NCI-H2196 treated with DMSO at 0.1 percent for 48 hours (cell line): ENCODE results near the gene FPGT.
"Not testable (repeated sequence)": the region's sequence is repeated elsewhere in the genome, so short reads cannot be mapped to it uniquely, and the experiment has no call there.

Experiments
- DNase-seq: peaks from one replicate; lab custom pipeline; 2025; ENCODE audit not compliant: unreplicated experiment; lab: John Stamatoyannopoulos, UW

FPGT gene

DNA sequence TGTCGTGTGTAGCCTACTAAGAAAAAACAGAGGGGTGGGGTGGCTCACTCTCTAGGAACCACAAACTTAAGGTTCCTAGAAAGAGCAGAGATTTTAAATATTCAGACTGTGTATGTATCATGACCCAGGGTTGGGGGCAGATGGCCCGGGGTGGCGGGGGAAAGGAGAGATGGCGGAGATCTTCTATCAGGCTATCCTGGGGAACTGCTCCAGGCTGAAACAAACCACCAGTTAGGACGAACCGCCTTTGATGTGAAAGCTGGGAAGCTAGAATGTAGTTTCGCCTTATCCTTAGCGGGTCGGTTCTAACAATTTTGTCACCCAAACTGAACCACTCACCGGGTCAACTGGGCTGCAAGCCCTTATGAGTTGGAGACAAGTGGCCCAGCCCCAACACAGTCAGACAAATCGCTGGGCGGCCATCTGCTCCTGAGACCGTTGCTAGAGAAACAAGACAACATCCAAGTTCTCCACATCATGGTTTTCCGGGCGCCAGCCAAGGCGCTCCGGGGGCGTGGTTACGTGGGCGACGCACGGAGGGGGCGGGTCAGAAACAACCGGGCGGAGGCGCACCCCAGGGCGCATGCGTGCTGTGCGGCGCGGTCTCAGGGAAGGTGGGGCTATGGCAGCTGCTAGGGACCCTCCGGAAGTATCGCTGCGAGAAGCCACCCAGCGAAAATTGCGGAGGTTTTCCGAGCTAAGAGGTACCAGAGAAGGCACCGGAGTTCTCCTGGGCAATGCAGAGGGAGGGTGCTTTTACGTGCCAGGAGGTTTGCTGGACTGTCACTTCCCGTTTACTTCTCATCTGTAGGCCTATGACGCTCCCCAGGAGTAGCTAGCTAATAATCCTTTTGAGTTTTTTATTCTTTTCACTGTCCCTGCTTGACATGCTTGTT lies at the start of gene FPGT, which contains the start of gene LRRIQ3:
Gene FPGT, plus strand, starts transcription at position 586 of the 896 bp plus-strand sequence. Its CDS starts 37 bp downstream, at position 623.
Gene LRRIQ3, minus strand, starts transcription at position 520 of the 896 bp plus-strand sequence. CDS start 14,492 bp downstream, outside the sequence.
- DNase-seq: peak; percentile 88

DNA sequence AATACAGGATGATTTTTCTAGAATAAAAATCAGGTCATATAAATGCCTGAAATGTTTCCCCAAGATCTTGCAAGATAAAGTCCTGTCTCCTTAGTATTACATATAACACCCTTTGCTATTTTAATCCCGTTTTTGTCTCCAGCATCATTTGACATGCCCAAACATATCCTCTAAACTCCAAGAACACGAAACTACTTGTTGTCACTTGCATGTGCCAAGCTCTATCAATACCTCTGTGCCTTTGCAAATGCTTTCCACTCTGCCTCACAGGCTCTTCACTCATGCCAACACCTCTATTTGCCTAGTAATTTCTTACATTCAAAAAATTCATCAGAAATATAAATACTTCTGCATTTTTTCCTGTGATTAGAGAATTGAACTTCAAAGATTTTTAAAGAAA lies 38.0 kb upstream of the FPGT start:
- no peak for DNase-seq

DNA sequence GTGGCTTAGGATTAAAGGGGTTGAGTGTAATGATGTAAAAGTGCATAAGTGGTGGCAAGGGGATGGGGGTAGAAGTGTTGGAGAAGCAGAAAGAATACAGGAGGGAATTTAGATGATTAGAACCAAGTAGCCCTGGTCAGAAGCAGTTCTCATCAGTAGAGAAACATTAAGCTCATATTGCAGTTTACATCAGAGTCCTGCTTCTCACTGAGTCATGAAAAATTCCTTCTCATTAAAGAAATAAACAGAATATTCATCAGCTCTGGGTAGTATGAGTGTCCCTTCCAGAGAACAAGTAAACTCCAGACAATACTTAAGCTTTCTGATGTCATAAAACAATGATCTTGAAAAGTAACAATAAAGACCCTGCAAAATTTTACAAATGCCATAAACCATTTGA lies 36.5 kb upstream of the FPGT start:
- DNase-seq: no peak

DNA sequence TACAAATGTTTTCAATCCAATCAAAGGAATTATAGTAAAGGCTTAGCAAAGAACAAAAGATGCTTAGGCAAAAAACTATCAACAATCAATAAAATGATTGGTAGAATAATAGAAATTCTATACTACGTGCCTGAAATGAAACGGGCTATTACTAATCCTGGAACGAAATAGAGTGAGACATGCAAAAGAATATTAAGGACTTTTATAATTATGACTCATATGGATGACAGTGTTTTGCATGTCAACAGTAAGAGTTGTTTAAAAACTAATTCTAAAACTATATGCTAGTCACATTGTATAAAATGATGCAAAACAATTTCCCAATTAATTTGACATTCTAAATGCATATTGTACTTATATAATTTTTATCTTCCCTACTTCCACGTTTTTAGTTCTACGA lies 35.7 kb upstream of the FPGT start:
- DNase-seq: no peak

DNA sequence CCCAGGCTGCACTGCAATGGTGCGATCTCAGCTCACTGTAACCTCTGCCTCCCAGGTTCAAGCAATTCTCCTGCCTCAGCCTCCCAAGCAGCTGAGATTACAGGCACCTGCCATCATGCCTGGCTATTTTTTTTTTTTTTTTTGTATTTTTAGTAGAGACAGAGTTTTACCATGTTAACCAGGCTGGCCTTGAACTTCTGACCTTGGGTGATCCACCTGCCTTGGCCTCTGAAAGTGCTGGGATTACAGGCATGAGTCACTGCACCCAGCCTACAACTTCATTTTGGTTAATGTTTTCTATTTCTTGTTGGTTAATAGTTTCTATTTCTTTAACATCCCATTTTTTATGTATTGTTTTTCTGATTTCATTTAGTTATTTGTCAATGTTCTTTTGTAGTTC lies 23.6 kb upstream of the FPGT start:
- DNase-seq: not testable (repeated sequence)

DNA sequence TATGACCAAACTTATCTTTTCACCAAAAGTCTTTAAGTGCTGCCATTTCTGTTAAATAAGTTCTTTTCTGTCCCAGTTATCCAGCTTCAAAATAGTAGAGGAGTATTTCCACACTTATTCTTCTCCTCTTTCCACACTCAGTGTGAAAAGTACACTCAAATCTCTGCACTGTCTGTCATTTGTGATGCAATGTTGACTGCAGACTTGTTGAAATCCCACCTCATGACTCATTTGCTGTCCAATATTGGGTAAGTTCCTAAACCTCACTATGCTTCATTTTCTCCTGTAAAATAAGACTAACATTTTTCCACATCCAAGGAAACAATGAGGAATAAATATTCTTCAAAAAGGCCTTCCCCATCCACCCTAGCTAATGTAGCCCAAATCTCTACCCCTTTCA lies 17.6 kb upstream of the FPGT start:
- no peak for DNase-seq

DNA sequence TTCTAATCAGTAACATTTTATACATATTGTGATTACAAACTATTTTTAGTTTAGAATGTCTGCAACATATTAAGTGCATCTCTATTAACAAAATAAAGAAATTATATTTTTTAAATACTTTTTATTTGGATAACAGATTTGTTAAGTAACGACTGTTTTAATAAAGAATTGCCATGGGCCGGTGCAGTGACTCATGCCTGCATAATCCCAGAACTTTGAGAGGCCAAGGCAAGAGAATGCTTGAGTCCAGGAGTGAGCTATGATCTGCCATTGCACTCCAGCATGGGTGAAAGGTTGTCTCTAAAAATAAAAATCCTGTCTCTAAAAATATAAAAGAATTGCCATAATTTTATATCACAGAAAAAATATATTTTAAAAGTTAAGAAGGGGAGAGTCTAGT lies 4.1 kb upstream of the FPGT start:
- no peak for DNase-seq

DNA sequence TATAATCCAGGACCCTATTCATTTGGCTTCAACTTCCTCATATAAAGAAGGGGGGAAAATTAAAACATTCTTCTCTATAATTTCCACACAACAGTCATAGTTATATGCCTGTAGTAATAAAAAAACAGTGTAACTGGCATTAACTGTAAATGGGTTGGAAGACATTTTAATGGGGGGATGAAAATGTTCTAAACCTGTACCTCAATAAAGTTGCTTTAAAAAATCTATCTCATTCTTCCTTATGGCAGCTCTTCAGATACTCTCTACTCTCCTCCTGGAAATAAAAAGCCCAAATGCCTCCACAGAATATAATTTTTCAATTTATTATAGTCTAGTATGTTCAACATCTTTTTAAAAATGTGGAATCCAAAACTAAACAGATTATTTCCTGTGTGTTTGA lies 2.7 kb upstream of the FPGT start:
- no peak for DNase-seq

DNA sequence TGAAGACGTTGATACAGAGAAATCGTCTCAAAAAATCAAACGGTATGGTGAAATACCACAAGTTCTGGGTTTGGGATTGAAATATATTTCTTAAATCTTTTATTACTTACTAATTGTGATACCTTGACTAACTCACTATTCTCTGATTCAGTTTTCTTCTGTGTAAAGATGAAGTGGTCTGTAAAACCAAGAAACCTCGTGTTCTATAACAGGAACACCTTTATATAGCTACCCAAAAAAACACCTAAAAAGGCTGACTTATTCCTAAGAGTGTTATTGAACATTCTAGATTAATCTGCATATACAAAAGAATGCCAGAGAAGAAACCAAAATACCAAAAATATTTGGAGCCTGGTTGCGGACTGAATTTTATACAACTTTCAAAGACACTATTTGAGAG lies 787 bp upstream of the FPGT start:
- no peak for DNase-seq

DNA sequence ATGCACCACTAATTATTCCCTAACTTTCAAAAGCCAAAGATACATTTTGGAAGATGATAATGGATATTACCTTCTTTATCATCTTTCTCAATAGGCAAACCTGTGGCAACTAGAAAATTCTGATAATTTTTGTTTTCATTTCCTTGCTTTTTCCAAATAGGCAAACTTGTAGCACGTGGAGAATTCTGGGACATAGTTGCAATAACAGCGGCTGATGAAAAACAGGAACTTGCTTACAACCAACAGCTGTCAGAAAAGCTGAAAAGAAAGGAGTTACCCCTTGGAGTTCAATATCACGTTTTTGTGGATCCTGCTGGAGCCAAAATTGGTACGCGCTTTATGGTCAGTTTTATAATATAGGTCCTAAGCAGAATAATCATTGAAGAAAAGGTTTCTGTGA lies 1.5 kb downstream of the FPGT start:
- no peak for DNase-seq

DNA sequence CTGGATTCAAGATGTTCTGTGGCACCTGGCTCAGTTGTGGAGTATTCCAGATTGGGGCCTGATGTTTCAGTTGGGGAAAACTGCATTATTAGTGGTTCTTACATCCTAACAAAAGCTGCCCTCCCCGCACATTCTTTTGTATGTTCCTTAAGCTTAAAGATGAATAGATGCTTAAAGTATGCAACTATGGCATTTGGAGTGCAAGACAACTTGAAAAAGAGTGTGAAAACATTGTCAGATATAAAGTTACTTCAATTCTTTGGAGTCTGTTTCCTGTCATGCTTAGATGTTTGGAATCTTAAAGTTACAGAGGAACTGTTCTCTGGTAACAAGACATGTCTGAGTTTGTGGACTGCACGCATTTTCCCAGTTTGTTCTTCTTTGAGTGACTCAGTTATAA lies 7.2 kb downstream of the FPGT start:
- DNase-seq: no peak

DNA sequence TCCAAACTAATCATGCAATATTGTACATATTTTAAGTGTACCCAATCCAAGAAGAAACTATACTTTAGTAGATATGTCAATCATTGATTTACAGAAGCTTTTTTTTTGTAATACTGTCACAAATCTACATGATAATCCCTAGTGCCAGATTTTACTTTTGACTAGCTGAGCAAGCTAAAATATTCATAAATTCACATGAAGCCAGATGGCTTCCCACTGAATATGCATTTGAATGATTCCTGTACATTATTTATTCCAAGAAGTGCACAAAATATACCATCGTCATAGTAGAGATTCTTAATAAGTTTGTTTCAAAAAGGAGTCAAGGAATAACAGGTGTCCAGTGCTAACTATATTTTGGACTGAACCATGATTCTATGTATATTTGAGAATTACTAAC lies 17.2 kb downstream of the FPGT start:
- no peak for DNase-seq

DNA sequence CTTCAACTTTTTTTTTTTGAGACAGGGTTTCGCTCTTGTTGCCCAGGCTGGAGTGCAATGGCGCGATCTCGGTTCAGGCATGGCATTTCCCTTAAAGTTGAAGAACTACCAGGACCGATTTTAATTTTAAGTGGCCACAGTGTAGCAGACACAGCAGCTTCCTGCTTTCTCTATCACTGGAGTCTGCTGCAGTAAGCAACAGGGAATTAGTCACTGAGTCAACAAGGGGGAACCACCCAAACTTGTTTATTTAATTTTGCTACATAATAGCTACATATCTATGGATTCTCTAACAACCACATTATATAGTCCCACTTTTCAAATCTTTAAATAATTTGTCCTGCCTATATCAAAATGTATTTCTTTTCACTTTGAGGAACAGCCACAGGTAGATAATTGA lies 24.7 kb downstream of the FPGT start:
- no peak for DNase-seq

DNA sequence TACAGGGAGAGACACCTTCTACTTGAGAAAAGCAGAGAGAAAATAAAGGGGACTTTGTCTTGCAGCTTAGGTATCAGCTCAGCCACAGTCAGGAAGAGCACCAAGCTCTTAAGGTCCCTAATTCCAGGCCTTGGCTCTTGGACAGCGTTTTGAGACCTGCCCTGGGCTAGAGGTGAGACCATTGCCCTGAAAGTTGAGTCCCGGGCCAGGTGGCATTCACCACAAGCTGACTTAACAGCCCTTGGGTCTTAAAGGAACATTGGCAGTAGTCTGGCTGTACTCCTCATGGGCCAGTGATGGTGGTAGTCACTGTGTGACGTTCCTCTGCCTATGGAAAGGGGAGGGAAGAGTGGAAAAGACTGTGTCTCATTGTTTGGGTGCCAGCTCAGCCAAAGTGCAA lies 25.4 kb downstream of the FPGT start:
- no peak for DNase-seq

DNA sequence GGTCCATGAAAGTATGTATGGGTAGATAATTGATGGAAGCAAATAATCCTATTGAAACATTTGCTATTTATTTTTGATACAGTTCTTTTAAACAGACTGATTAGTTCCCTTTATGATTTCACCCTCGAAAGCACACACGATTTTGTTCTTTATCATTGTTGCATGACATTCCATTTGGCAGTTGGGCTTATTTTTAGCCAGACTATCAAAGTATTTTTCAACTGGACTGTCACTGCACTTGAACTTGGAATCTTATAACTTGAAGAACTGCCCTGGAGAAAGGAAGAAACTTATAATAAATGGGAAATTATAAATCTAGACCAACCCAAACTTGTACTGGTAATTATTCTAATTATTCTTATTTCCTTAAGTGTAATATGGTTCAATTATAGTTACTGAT lies 37.1 kb downstream of the FPGT start, which contains the start of gene TNNI3K:
Gene TNNI3K, plus strand, starts transcription at position 235 of the 400 bp plus-strand sequence. Its CDS starts 65 bp downstream, at position 300.
- no peak for DNase-seq

DNA sequence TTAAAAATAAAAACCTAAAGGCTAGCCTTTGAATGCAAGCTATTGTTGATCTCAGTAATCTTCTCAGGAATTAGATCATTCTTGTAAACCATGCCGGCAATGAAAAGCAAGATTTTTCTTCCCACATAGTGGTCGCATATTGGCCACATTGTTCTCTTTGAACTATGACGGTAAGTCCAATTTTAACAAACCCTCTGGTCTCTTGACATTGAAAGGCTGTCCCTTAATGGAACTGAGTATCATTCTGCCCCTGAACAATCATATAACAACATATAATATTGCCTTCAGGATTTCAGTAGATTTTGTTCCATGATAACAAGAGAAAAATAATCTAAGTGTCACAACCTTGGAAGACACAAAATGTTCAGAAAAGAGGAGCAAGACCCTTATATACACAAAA lies 38.4 kb downstream of the FPGT start:
- DNase-seq: no peak

DNA sequence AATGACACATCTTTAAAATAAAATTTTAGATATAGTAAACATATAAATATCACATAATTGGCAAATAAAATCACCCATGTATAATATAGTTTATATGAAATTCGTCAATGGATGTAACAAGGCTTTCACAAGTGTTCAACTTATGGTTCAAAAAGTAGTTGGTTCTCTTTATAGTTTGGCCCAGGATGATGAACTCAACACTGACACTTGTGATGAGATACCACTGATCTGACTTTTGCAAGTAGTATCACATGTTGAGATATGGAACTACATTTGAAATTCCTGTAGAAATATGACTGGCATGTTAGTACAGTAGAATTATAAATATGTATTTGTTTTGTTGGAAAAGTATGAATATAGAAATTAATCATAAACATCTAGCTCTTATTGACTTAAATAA lies 39.0 kb downstream of the FPGT start:
- DNase-seq: no peak

DNA sequence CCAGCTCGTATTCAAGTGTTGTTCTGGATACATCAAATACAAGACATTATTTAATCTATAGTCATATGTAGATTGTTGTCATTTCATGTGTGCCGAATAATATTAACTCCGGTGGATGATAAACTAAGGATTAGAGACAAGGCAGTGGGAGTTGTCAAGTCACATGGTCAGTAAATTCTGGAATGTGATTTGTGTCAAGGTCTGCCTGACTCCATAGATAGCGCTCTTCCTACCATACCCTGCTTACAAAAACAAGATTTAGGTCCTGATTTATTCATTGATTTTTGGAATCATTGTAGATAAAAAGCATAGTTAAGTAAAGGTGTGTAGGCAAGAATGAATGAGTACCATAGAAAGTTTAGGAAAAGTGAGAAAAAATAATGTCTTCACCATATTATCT lies 39.7 kb downstream of the FPGT start:
- DNase-seq: no peak

DNA sequence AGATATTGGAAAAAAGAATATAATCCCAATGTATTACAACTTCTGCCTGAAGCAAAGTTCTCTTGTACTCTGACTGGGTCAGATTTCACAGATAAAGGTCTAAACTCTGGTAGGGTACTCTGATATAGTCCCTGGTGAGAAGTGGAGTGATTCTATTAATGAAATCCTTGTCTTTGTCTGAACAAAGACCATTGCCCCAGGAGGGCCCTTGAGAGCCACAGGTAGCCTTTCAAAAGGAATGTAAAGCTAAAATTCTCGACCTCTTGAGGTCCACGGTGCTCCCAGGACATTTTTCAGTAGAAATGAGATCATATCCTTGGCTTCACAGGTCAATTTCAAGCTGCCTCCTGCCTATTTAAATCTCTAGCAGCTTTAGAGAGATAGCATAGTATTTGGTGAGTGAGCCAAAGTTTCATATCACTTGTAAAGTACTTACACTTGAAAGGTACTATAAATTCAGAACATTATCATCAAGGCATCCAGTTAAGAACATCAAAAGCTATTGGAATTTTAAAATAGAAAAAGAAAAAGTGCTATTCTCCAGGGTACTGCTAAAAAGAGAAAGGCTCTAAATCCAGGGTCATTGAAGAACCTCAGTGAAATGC lies 47.2 kb downstream of the FPGT start:
- no peak for DNase-seq

DNA sequence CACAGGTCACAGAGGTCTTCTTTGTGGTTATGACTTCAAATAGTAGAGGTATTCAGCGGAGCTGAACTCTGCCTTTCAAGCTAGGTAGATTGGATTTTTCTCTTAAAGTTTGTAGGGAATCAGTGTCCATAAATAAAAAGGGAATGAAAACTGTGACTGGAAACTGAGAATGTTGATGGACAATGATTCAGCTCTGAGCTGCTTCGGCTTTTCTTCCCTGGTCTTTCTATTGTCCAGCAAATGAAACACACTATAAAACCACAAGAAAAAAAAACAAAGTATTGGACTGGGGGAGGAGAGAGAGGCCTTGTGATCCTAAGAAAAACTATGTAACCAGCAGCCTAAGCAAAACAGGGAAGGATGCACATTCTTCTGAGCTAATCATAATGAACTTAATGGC lies 48.3 kb downstream of the FPGT start:
- no peak for DNase-seq

DNA sequence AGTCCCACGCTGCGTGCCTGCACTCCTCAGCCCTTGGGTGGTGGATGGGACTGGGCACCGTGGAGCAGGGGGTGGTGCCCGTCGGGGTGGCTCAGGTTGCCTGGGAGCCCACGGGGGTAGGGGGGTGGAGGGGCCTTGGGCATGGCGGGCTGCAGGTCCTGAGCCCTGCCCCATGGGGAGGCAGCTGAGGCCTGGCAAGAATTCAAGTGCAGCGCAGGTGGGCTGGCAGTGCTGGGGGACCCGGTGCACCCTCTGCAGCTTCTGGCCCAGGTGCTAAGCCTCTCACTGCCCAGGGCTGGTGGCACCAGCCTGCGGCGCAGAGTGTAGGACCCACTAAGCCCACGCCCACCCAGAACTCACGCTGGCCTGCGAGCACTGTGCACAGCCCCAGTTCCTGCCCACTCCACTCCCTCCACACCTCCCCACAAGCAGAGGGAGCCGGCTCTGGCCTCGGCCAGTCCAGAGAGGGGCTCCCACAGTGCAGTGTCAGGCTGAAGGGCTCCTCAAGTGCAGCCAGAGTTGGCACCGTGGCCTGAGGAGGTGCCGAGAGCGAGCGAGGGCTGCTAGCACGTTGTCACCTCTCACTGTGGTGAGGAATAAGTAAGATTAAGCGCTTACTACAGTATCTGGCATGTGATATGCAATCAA lies 50.0 kb downstream of the FPGT start:
- DNase-seq: no peak
